Osteocyte (in vitro differentiated cells): ENCODE results near the gene NOSTRIN. TPM values are rescaled to one million over a fixed set of nuclear protein-coding genes. Genes with fewer than 3 reads are reported as not detected.
"Not testable (repeated sequence)": the region's sequence is repeated elsewhere in the genome, so short reads cannot be mapped to it uniquely, and the experiment has no call there.

ENCODE experiments used
- DNase-seq: peaks from one replicate; pipeline ENCODE4 v3.0.0; 2021; ENCODE audit warnings: mixed read lengths; ENCODE audit not compliant: unreplicated experiment; ENCODE audit errors: extremely low spot score
- H3K27ac Mint-ChIP-seq: one replicate; pipeline ENCODE4 v1.8.0; 2021; ENCODE audit warnings: mild to moderate bottlenecking, mixed read lengths; ENCODE audit not compliant: unreplicated experiment
- H3K27me3 Mint-ChIP-seq: one replicate; pipeline ENCODE4 v1.8.0; 2021; ENCODE audit warnings: mixed read lengths; ENCODE audit not compliant: unreplicated experiment
- H3K36me3 Mint-ChIP-seq: one replicate; pipeline ENCODE4 v1.8.0; 2021; ENCODE audit warnings: mixed read lengths; ENCODE audit not compliant: unreplicated experiment
- H3K4me1 Mint-ChIP-seq: one replicate; pipeline ENCODE4 v1.8.0; 2021; ENCODE audit warnings: mixed read lengths; ENCODE audit not compliant: unreplicated experiment
- H3K4me3 Mint-ChIP-seq: one replicate; pipeline ENCODE4 v1.8.0; 2021; ENCODE audit warnings: mild to moderate bottlenecking, moderate library complexity, mixed read lengths; ENCODE audit not compliant: unreplicated experiment
- H3K9me3 Mint-ChIP-seq: one replicate; pipeline ENCODE4 v1.8.0; 2021; ENCODE audit warnings: mixed read lengths; ENCODE audit not compliant: unreplicated experiment
- CTCF ChIP-seq: fragments of 200-600 bp; sonication (generic); IDR thresholded peaks from 2 replicates; pipeline ENCODE4 v1.5.0; 2021; ENCODE audit warnings: antibody characterized with exemption, mild to moderate bottlenecking, moderate library complexity
- total RNA-seq: library from RNA; stranded (reverse); gene quantifications from 2 replicates; pipeline ENCODE4 v1.2.1, GENCODE V29; 2021

The NOSTRIN gene
- total RNA-seq, 1 donor from 2014 or later = not detected

GRCh38 chr2:168854651-168855050, 52.2 kb downstream of the NOSTRIN start:
- H3K9me3 Mint-ChIP-seq = no peaks in the 10 kb centered on the region
- H3K4me1 Mint-ChIP-seq = peaks cover 4% of the 10 kb centered on the region
- H3K36me3 Mint-ChIP-seq = no peaks in the 10 kb centered on the region

DNA sequence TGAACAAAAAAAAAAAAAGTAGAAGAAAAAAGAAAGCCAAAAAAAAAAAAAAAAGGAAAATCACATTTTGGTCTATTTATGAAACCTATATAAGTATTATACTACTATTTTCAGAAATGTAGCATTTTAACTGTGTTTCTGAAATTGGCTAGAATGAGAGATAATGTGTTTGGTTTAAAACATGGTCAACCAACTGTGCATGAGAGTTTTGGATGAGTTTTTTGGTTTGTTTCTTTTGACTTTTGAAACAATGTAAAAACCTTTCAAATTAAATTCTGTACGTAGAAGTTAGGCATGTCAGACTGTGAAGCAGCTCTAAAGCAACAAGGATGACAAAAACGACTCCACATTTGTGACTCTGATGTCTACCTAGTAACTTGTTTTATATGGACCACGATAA, 53.2 kb downstream of the NOSTRIN start:
- no peaks in the 10 kb centered on the region for H3K36me3 Mint-ChIP-seq
- no peak overlapping the region for H3K4me3 Mint-ChIP-seq
- no peak for DNase-seq
- no peaks in the 10 kb centered on the region for H3K9me3 Mint-ChIP-seq
- no peak for TF ChIP-seq CTCF
- H3K4me1 Mint-ChIP-seq = no peaks in the 10 kb centered on the region
- no peak overlapping the region for H3K27ac Mint-ChIP-seq
- H3K27me3 Mint-ChIP-seq = no peaks in the 10 kb centered on the region

More at GRCh38 chr2:168854651-168855050, 52.2 kb downstream of the NOSTRIN start:
- Mint-ChIP-seq H3K27me3 (no peaks in the 10 kb centered on the region), H3K4me3 (no peak overlapping the region), H3K27ac (no peak overlapping the region)
- no peak for TF ChIP-seq CTCF
- DNase-seq = no peak

GRCh38 chr2:168858146-168858545, 55.7 kb downstream of the NOSTRIN start:
- no peaks in the 10 kb centered on the region for H3K36me3 Mint-ChIP-seq
- H3K27me3 Mint-ChIP-seq = no peaks in the 10 kb centered on the region

GRCh38 chr2:168867164-168867563, 64.7 kb downstream of the NOSTRIN start:
- not testable (repeated sequence) for H3K36me3 Mint-ChIP-seq, H3K27me3 Mint-ChIP-seq, H3K4me1 Mint-ChIP-seq, DNase-seq, H3K4me3 Mint-ChIP-seq, H3K27ac Mint-ChIP-seq, H3K9me3 Mint-ChIP-seq

More at GRCh38 chr2:168858146-168858545, 55.7 kb downstream of the NOSTRIN start:
- TF ChIP-seq CTCF = no peak
- Mint-ChIP-seq H3K4me1 (no peaks in the 10 kb centered on the region), H3K4me3 (no peak overlapping the region), H3K9me3 (no peaks in the 10 kb centered on the region), H3K27ac (no peak overlapping the region)
- DNase-seq = no peak

DNA sequence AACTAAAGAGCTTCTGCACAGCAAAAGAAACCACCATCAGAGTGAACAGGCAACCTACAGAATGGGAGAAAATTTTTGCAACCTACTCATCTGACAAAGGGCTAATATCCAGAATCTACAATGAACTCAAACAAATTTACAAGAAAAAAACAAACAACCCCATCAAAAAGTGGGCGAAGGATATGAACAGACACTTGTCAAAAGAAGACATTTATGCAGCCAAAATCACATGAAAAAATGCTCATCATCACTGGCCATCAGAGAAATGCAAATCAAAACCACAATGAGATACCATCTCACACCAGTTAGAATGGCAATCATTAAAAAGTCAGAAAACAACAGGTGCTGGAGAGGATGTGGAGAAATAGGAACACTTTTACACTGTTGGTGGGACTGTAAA, 67.9 kb downstream of the NOSTRIN start:
- H3K4me1 Mint-ChIP-seq, H3K4me3 Mint-ChIP-seq, H3K9me3 Mint-ChIP-seq, DNase-seq, H3K27me3 Mint-ChIP-seq, H3K36me3 Mint-ChIP-seq, H3K27ac Mint-ChIP-seq: not testable (repeated sequence)

DNA sequence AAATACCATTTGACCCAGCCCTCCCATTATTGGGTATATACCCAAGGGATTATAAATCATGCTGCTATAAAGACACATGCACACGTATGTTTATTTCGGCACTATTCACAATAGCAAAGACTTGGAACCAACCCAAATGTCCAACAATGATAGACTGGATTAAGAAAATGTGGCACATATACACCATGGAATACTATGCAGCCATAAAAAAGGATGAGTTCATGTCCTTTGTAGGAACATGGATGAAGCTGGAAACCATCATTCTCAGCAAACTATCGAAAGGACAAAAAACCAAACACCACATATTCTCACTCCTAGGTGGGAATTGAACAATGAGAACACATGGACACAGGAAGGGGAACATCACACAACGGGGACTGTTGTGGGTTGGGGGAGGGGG, 68.4 kb downstream of the NOSTRIN start:
- not testable (repeated sequence) for H3K4me1 Mint-ChIP-seq, H3K27me3 Mint-ChIP-seq, H3K27ac Mint-ChIP-seq, H3K4me3 Mint-ChIP-seq, H3K9me3 Mint-ChIP-seq, DNase-seq, H3K36me3 Mint-ChIP-seq
